K562 (cell line): Measurements from ENCODE around the gene LMLN. TPM values are rescaled to one million over a fixed set of nuclear protein-coding genes. Genes with fewer than 3 reads are reported as not detected.
A peak's percentile ranks its signal among the peaks of the same experiment; 100 is the strongest.

ENCODE experiments used
- ARID3A ChIP-seq: IDR thresholded peaks from 2 replicates; pipeline ENCODE4 v1.6.1; 2012; ENCODE audit warnings: low read depth, low read length, improper control_type of control experiment, borderline replicate concordance
- BCLAF1 ChIP-seq, 2 experiments: fragments of 450-650 bp in 1 of 2; IDR thresholded peaks; 2 replicates each; pipeline ENCODE4 v1.6.1; 2011 to 2017; ENCODE audit warnings: low read depth in 2 of 2, antibody characterized with exemption in 1 of 2, borderline replicate concordance in 1 of 2, low read length in 1 of 2, mild to moderate bottlenecking in 1 of 2, mixed read lengths in 1 of 2; ENCODE audit not compliant: control insufficient read depth in 1 of 2
- CHD2 ChIP-seq: IDR thresholded peaks from 2 replicates; pipeline ENCODE4 v1.6.1; 2011; ENCODE audit warnings: low read depth, low read length
- CTCF ChIP-seq, 3 experiments: IDR thresholded peaks in 2 of 3; conservative IDR thresholded peaks in 1 of 3; 2 replicates each; pipeline ENCODE4 v1.5.1; 2011 to 2012; ENCODE audit warnings: low read length in 3 of 3, mild to moderate bottlenecking in 3 of 3, control low read depth in 2 of 3, improper control_type of control experiment in 1 of 3, inconsistent platforms in 1 of 3, low read depth in 1 of 3, mixed read lengths in 1 of 3, moderate library complexity in 1 of 3; ENCODE audit not compliant: insufficient read depth in 2 of 3
- HDAC3 ChIP-seq: fragments of 450-650 bp; IDR thresholded peaks from 2 replicates; pipeline ENCODE4 v1.6.1; 2018; ENCODE audit warnings: borderline replicate concordance, mild to moderate bottlenecking, moderate library complexity; ENCODE audit not compliant: partially characterized antibody
- LCOR ChIP-seq: sonication (generic); formaldehyde crosslinking; IDR thresholded peaks from 2 replicates; pipeline ENCODE4 v1.8.0; 2022; ENCODE audit warnings: mild to moderate bottlenecking, missing genetic modification reagents
- MECOM ChIP-seq: fragments of 250-450 bp; sonication (Bioruptor Pico); IDR thresholded peaks from 2 replicates; pipeline ENCODE4 v1.8.0; 2022; ENCODE audit warnings: inconsistent platforms
- MTA1 ChIP-seq: fragments of 450-650 bp; IDR thresholded peaks from 2 replicates; pipeline ENCODE4 v1.6.1; 2017; ENCODE audit warnings: borderline replicate concordance
- NCOA2 ChIP-seq, 2 experiments: fragments of 450-650 bp; IDR thresholded peaks; 2 replicates each; pipeline ENCODE4 v1.6.1; 2018; ENCODE audit warnings: mild to moderate bottlenecking in 2 of 2, moderate library complexity in 1 of 2; ENCODE audit not compliant: partially characterized antibody in 2 of 2
- NR2C1 ChIP-seq, 2 experiments: fragments of 450-650 bp; IDR thresholded peaks; 2 replicates each; pipeline ENCODE4 v1.6.1; 2017; ENCODE audit warnings: mild to moderate bottlenecking in 2 of 2, antibody characterized with exemption in 1 of 2, inconsistent platforms in 1 of 2, missing compliant biosample characterization in 1 of 2, missing genetic modification characterization in 1 of 2
- RAD21 ChIP-seq, 2 experiments: fragments of 250-450 bp in 1 of 2; fragments of 450-650 bp in 1 of 2; sonication (Bioruptor Pico) in 1 of 2; formaldehyde crosslinking in 1 of 2; IDR thresholded peaks in 1 of 2; conservative IDR thresholded peaks in 1 of 2; 2 replicates each; pipeline versions ENCODE4 v1.4.0 to v1.8.0; 2020 to 2022; ENCODE audit warnings: mild to moderate bottlenecking in 2 of 2, moderate library complexity in 1 of 2
- SREBF1 ChIP-seq: fragments of 150-350 bp; IDR thresholded peaks from 2 replicates; pipeline ENCODE4 v1.6.1; 2014; ENCODE audit warnings: antibody characterized with exemption, low read depth, low read length, borderline replicate concordance
- ZNF140 ChIP-seq: fragments of 250-450 bp; sonication (Bioruptor Pico); IDR thresholded peaks from 2 replicates; pipeline ENCODE4 v1.8.0; 2021; ENCODE audit warnings: moderate library complexity, mild to moderate bottlenecking, inconsistent platforms
- ZNF592 ChIP-seq: fragments of 450-650 bp; IDR thresholded peaks from 2 replicates; pipeline ENCODE4 v1.6.1; 2017; ENCODE audit warnings: antibody characterized with exemption, mild to moderate bottlenecking
- ZNF785 ChIP-seq: fragments of 250-450 bp; sonication (Bioruptor Pico); IDR thresholded peaks from 2 replicates; pipeline ENCODE4 v1.4.0; 2020; ENCODE audit warnings: mild to moderate bottlenecking
- polyA plus RNA-seq, 8 experiments: library from polyadenylated mRNA; depleted of rRNA in 4 of 8; stranded (reverse) in 5 of 8; unstranded in 3 of 8; fragments of >200 nt; fragmentation: Nextera tagmentation in 2 of 8; fragmentation: Illumina TruSeq in 1 of 8; extraction: Ambion mirVana in 2 of 8; extraction: Trizol in 1 of 8; gene quantifications; 2 replicates each; pipeline versions ENCODE4 v1.2.1 to v1.2.3, GENCODE V29; 2011 to 2014; ENCODE audit warnings: inconsistent platforms in 1 of 8, missing spikeins in 1 of 8
- total RNA-seq, 7 experiments: library from RNA; depleted of rRNA in 6 of 7; stranded (reverse); fragments of >200 nt in 6 of 7; fragmentation: Illumina TruSeq in 2 of 7; extraction: Trizol in 2 of 7; gene quantifications; 2 replicates each; pipeline versions ENCODE4 v1.2.1 to v1.2.3, GENCODE V29; 2011 to 2021; ENCODE audit warnings: low replicate concordance in 1 of 7

Gene LMLN
- total and polyA plus RNA-seq, 9 of the 15 experiments (the other 6 are each of a cell fraction or from before 2014, with no cell fraction given), result 2.2 to 15.9 (median 6.9) TPM

GRCh38 chr3:197942956-197943556, 17.0 kb upstream of the LMLN start (continued):
- TF ChIP-seq HDAC3 (peak; percentile 25), SREBF1 (no peak), NCOA2 (IDR thresholded peaks at IDR 0.05; ENCODE audit: partially characterized antibody in 2 of 2) (peak in 1 of 2 experiments; percentile 19), ARID3A (peak; percentile 85; the same call in 1 of the 2 replicates), BCLAF1 (IDR thresholded peaks at IDR 0.05; ENCODE audit: borderline replicate concordance in 1 of 2, control insufficient read depth in 1 of 2, low read depth in 2 of 2, low read length in 1 of 2) (no peak), CTCF (IDR thresholded peaks at IDR 0.05 in 2 of 3, conservative IDR thresholded peaks at IDR 0.05 in 1 of 3; ENCODE audit: insufficient read depth in 2 of 3, low read depth in 1 of 3, low read length in 3 of 3) (peak; percentile 61 to 78 (median 75); a peak in 5 of 6 replicates), NR2C1 (IDR thresholded peaks at IDR 0.05) (no peak), NR2C1 (tag; IDR thresholded peaks at IDR 0.05) (no peak), MTA1 (no peak), MECOM (no peak), ZNF140 (CRISPR knock-in tag) (no peak), CHD2 (no peak), ZNF785 (CRISPR knock-in tag) (no peak), ZNF592 (0 out of 2 replicates have a peak, but pooled peaks have one; percentile 16), RAD21 (CRISPR knock-in tag; conservative IDR thresholded peaks at IDR 0.05 in 1 of 2, IDR thresholded peaks at IDR 0.05 in 1 of 2) (peak; percentile 27 to 57), LCOR (CRISPR knock-in tag) (no peak)
